ENCODE data around the gene MS4A15. TPM values are rescaled to one million over a fixed set of nuclear protein-coding genes. Genes with fewer than 3 reads are reported as not detected.

MS4A15 gene
- total RNA-seq, 1 experiment from 2014 or later: not detected

DNA sequence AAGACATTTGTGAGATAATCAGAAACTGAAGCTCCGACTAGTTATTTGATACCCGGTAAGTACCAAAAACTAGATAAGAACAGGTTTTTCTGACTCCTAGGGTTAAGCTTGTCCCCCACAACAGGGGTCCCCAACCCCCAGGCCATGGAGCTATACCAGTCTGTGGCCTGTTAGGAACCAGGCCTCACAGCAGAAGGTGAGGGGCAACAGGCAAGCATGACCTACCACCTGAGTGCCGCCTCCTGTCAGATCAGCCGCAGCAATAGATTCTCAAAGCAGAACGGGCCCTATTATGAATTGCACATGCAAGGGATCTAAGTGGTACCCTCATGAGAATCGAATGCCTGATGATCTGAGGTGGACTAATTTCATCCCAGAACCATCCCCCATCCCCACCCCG is 27.2 kb downstream of the MS4A15 start:
- no peaks in the 10 kb centered on the region for H3K9me3 Mint-ChIP-seq (ENCODE audit: low read depth, unreplicated experiment)
- no peaks in the 10 kb centered on the region for H3K4me1 Mint-ChIP-seq (ENCODE audit: low read depth, unreplicated experiment)
- no peak overlapping the region for H3K4me3 Mint-ChIP-seq (ENCODE audit: low read depth, unreplicated experiment)
- intact Hi-C loops (cut with micrococcal nuclease; ENCODE audit: unreplicated experiment): no loop called here
- TF ChIP-seq, protein P1, sequence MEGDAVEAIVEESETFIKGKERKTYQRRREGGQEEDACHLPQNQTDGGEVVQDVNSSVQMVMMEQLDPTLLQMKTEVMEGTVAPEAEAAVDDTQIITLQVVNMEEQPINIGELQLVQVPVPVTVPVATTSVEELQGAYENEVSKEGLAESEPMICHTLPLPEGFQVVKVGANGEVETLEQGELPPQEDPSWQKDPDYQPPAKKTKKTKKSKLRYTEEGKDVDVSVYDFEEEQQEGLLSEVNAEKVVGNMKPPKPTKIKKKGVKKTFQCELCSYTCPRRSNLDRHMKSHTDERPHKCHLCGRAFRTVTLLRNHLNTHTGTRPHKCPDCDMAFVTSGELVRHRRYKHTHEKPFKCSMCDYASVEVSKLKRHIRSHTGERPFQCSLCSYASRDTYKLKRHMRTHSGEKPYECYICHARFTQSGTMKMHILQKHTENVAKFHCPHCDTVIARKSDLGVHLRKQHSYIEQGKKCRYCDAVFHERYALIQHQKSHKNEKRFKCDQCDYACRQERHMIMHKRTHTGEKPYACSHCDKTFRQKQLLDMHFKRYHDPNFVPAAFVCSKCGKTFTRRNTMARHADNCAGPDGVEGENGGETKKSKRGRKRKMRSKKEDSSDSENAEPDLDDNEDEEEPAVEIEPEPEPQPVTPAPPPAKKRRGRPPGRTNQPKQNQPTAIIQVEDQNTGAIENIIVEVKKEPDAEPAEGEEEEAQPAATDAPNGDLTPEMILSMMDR (IDR thresholded peaks at IDR 0.05; ENCODE audit: unreplicated experiment): no peak
- H3K27me3 Mint-ChIP-seq (ENCODE audit: unreplicated experiment): peaks cover 19% of the 10 kb centered on the region
- no peak for DNase-seq
- H3K36me3 Mint-ChIP-seq (ENCODE audit: insufficient read depth, unreplicated experiment): no peaks in the 10 kb centered on the region
- no peak overlapping the region for H3K27ac Mint-ChIP-seq (ENCODE audit: unreplicated experiment)
- CTCF ChIA-PET: no interaction called here
- no TSS peak for BruUV-seq (replicated peaks)

DNA sequence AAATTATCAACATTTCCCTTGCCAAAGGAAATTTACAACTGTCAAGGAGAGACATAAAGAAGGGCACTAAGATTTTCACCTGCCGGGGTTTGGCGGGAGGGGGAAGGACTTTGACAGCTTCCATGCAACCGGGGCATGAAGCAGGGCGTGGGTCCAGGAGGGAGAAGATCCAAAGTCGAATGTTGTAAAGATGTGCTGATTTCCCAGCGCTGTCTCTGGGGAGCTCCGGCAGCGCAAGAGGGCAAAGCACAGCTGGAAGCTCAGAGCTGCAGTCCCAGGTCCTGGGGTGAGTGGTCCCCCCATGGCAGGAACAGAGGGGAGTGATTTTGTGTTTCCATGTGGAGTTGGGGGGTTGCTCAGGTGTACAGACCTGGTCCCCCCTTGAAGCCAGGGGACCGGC is 28.5 kb downstream of the MS4A15 start, which contains the start of gene MS4A10:
Gene MS4A10 (plus strand): TSS at position 198 of the 400 bp plus-strand sequence. CDS start 5,003 bp downstream, outside the sequence.
- no peak within 1 kb of the TSS for H3K27ac Mint-ChIP-seq (ENCODE audit: unreplicated experiment)
- H3K27me3 Mint-ChIP-seq (ENCODE audit: unreplicated experiment): peaks cover 28% of the 10 kb centered on the region
- no TSS peak for BruUV-seq (replicated peaks)
- intact Hi-C loops (cut with micrococcal nuclease; ENCODE audit: unreplicated experiment): no loop called here
- DNase-seq: no peak
- CTCF ChIA-PET: no interaction called here
- H3K36me3 Mint-ChIP-seq (ENCODE audit: insufficient read depth, unreplicated experiment): no peaks in the 10 kb centered on the region
- no peaks in the 10 kb centered on the region for H3K4me1 Mint-ChIP-seq (ENCODE audit: low read depth, unreplicated experiment)
- TF ChIP-seq, protein P1 (IDR thresholded peaks at IDR 0.05; ENCODE audit: unreplicated experiment): no peak
- no peaks in the 10 kb centered on the region for H3K9me3 Mint-ChIP-seq (ENCODE audit: low read depth, unreplicated experiment)
- H3K4me3 Mint-ChIP-seq (ENCODE audit: low read depth, unreplicated experiment): no peak within 1 kb of the TSS

DNA sequence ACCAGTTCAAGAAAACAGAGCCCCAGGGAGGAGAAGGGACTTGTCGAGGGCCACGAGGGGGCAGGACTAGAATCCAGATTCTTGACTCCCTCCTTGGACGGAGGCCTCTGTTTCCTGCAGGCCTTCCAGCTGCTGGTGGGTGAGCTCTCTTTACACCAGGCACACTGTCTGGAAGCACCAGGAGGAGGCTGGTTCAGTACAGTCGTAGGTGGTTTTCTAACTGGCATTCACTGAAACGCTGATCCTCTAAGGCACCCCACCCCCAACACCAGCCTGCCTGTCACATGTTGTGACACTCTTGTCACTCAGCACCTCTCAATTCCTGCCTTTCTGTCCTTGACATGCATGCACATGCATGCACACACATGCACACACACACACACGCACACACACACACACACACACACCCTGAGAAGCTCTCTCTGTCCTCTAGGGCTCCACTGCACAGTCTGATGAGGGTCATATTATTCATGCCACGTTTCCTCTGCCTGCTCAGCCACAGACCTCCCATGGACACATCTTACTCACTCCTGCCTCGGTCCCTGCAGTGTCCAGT is 29.2 kb downstream of the MS4A15 start:
- Mint-ChIP-seq H3K4me3 (ENCODE audit: low read depth, unreplicated experiment) (no peak overlapping the region), H3K27me3 (ENCODE audit: unreplicated experiment) (peaks cover 36% of the 10 kb centered on the region), H3K27ac (ENCODE audit: unreplicated experiment) (no peak overlapping the region), H3K4me1 (ENCODE audit: low read depth, unreplicated experiment) (no peaks in the 10 kb centered on the region), H3K36me3 (ENCODE audit: insufficient read depth, unreplicated experiment) (no peaks in the 10 kb centered on the region), H3K9me3 (ENCODE audit: low read depth, unreplicated experiment) (no peaks in the 10 kb centered on the region)
- intact Hi-C loops (cut with micrococcal nuclease; ENCODE audit: unreplicated experiment): no loop called here
- CTCF ChIA-PET: no interaction called here
- DNase-seq: no peak
- TF ChIP-seq, protein P1 (IDR thresholded peaks at IDR 0.05; ENCODE audit: unreplicated experiment): no peak
- no TSS peak for BruUV-seq (replicated peaks)

DNA sequence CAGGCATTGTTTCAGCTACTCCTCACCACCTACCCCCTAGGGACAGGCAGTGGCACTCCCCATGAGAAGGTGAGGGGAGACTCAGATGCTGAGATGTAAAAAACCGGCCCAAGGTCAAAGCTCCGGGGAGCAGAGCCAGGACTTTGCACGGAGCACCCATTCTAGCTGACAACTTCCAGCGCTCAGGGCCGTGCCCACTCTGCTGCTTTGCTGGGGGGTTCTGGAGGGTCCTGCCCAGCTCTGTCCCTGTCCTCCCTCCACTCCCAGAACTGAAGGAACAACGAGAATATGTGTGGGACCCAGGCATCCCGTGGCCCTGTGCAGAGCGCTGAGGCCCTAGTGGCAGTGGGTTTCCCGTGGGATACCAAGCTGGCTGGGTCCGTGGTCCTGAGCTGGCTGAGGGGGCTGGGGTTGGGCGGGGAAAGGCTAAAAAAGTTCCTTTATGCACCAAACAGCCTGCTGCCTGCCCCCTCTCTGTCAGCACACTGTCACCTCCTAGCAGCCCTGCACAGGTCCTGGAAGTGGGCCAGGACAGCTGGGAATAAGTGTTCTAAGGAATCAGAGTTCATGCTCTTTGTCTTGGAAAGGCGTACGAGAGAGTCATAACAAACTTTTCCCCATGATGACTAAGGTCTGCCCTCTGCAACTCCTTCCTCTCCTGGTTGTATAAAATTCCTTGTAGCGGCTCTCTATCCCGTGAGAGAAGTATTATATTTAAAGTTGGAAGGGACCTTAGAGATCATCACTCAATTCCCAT is 30.3 kb downstream of the MS4A15 start:
- no peak overlapping the region for H3K27ac Mint-ChIP-seq (ENCODE audit: unreplicated experiment)
- no peaks in the 10 kb centered on the region for H3K36me3 Mint-ChIP-seq (ENCODE audit: insufficient read depth, unreplicated experiment)
- H3K9me3 Mint-ChIP-seq (ENCODE audit: low read depth, unreplicated experiment): peaks cover 4% of the 10 kb centered on the region
- H3K4me1 Mint-ChIP-seq (ENCODE audit: low read depth, unreplicated experiment): no peaks in the 10 kb centered on the region
- H3K27me3 Mint-ChIP-seq (ENCODE audit: unreplicated experiment): peaks cover 45% of the 10 kb centered on the region
- CTCF ChIA-PET: no interaction called here
- TF ChIP-seq, protein P1 (IDR thresholded peaks at IDR 0.05; ENCODE audit: unreplicated experiment): no peak
- no peak overlapping the region for H3K4me3 Mint-ChIP-seq (ENCODE audit: low read depth, unreplicated experiment)
- DNase-seq: no peak
- BruUV-seq (replicated peaks): no TSS peak
- intact Hi-C loops (cut with micrococcal nuclease; ENCODE audit: unreplicated experiment): no loop called here
